Measurements from ENCODE around the gene CPNE1.

GRCh38 chr20:35674921-35675320 lies 10.2 kb upstream of the CPNE1 start:
- TF ChIP-seq POLR2AphosphoS5 (IDR thresholded peaks at IDR 0.05; ENCODE audit: low read depth, low read length), result no peak
- TF ChIP-seq REST (IDR thresholded peaks at IDR 0.05; ENCODE audit: insufficient read depth in 1 of 2, low read depth in 2 of 2, low read length in 2 of 2), result no peak
- no peak for TF ChIP-seq TAF1 (IDR thresholded peaks at IDR 0.05; ENCODE audit: borderline replicate concordance, insufficient read depth, low read length)

All from PFSK-1 (cell line).